GM12878 (cell line): ENCODE results near the gene CACNA1H.
"Not testable (repeated sequence)": the region's sequence is repeated elsewhere in the genome, so short reads cannot be mapped to it uniquely, and the experiment has no call there.

ENCODE experiments used
- BMI1 ChIP-seq: fragments of 450-650 bp; IDR thresholded peaks from 2 replicates; pipeline ENCODE4 v1.6.1; 2016; ENCODE audit warnings: mild to moderate bottlenecking, moderate library complexity, borderline replicate concordance
- JUNB ChIP-seq: IDR thresholded peaks from 2 replicates; pipeline ENCODE4 v1.6.1; 2016; ENCODE audit warnings: antibody characterized with exemption, mild to moderate bottlenecking
- NBN ChIP-seq: fragments of 450-650 bp; IDR thresholded peaks from 2 replicates; pipeline ENCODE4 v1.6.1; 2016
- NFYB ChIP-seq: IDR thresholded peaks from 2 replicates; pipeline ENCODE4 v1.6.1; 2011; ENCODE audit warnings: low read depth, mild to moderate bottlenecking, low read length, improper control_type of control experiment, moderate library complexity; ENCODE audit not compliant: insufficient read depth
- NRF1 ChIP-seq: conservative IDR thresholded peaks from 2 replicates; pipeline ENCODE4 v1.6.1; 2011; ENCODE audit warnings: mild to moderate bottlenecking, low read depth, low read length, improper control_type of control experiment
- SP1 ChIP-seq: IDR thresholded peaks from one replicate; pipeline ENCODE4 v1.6.1; 2011; ENCODE audit warnings: low read depth, low read length
- TF ChIP-seq, protein P1 (sequence below): IDR thresholded peaks from 2 replicates; pipeline ENCODE4 v1.6.1; 2012; ENCODE audit warnings: low read depth, low read length, improper control_type of control experiment
- TF ChIP-seq, protein P2 (sequence below), 3 experiments: IDR thresholded peaks in 2 of 3; conservative IDR thresholded peaks in 1 of 3; 2 replicates each; pipeline ENCODE4 v1.5.1; 2011; ENCODE audit warnings: low read depth in 3 of 3, low read length in 3 of 3, mild to moderate bottlenecking in 3 of 3, control low read depth in 2 of 3, moderate library complexity in 2 of 3, inconsistent platforms in 1 of 3, mixed read lengths in 1 of 3; ENCODE audit not compliant: control insufficient read depth in 2 of 3, insufficient read depth in 1 of 3; ENCODE audit errors: extremely low read depth in 1 of 3

DNA sequence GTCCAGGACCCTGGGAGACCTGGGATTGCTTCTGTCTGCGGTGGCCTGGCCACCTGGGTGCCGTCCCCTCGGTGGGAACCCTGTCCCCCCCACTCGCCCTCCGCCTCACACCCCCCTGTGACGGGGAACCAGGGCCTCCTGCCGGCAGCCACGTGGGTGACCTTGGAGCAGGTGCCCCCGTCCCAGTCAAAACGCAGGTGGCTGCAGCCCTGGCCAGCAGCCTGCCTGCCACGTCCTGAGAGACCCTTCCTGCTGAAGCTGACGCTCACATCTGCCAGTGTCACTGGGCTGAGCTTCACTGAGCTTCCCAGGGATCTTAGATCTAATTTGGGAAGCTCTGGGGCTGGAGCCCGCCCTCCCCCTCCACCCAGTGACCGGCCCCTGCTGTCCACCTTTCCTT lies 73.8 kb downstream of the CACNA1H start:
- TF ChIP-seq, protein P1, sequence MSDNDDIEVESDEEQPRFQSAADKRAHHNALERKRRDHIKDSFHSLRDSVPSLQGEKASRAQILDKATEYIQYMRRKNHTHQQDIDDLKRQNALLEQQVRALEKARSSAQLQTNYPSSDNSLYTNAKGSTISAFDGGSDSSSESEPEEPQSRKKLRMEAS: not testable (repeated sequence)
- TF ChIP-seq SP1, NFYB, BMI1, JUNB, NBN, NRF1: not testable (repeated sequence)
- TF ChIP-seq, protein P2, sequence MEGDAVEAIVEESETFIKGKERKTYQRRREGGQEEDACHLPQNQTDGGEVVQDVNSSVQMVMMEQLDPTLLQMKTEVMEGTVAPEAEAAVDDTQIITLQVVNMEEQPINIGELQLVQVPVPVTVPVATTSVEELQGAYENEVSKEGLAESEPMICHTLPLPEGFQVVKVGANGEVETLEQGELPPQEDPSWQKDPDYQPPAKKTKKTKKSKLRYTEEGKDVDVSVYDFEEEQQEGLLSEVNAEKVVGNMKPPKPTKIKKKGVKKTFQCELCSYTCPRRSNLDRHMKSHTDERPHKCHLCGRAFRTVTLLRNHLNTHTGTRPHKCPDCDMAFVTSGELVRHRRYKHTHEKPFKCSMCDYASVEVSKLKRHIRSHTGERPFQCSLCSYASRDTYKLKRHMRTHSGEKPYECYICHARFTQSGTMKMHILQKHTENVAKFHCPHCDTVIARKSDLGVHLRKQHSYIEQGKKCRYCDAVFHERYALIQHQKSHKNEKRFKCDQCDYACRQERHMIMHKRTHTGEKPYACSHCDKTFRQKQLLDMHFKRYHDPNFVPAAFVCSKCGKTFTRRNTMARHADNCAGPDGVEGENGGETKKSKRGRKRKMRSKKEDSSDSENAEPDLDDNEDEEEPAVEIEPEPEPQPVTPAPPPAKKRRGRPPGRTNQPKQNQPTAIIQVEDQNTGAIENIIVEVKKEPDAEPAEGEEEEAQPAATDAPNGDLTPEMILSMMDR (IDR thresholded peaks at IDR 0.05 in 2 of 3, conservative IDR thresholded peaks at IDR 0.05 in 1 of 3; ENCODE audit: control insufficient read depth in 2 of 3, extremely low read depth in 1 of 3, insufficient read depth in 1 of 3, low read depth in 3 of 3, low read length in 3 of 3): not testable (repeated sequence)
